Measurements from ENCODE around the gene XPC.

DNA sequence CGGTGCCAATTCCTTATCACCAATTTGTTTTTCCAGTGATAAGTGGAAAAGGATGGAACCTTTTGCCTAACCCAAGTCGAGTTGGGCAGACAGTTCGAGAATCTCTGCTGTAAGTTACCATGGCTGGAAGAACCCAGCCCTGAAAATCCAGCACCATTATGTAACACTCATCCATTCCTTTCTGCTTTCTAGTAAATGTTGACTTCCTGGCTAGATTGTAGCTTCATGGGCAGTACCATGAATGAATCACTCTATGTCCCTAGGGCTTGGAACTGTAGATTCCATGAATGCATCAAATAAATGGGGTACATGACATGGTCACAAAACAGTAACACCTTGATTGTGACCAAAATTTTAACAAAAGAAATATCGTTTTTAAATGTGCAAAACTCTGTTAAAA is 67.7 kb downstream of the XPC start:
- TF ChIP-seq, protein P1, sequence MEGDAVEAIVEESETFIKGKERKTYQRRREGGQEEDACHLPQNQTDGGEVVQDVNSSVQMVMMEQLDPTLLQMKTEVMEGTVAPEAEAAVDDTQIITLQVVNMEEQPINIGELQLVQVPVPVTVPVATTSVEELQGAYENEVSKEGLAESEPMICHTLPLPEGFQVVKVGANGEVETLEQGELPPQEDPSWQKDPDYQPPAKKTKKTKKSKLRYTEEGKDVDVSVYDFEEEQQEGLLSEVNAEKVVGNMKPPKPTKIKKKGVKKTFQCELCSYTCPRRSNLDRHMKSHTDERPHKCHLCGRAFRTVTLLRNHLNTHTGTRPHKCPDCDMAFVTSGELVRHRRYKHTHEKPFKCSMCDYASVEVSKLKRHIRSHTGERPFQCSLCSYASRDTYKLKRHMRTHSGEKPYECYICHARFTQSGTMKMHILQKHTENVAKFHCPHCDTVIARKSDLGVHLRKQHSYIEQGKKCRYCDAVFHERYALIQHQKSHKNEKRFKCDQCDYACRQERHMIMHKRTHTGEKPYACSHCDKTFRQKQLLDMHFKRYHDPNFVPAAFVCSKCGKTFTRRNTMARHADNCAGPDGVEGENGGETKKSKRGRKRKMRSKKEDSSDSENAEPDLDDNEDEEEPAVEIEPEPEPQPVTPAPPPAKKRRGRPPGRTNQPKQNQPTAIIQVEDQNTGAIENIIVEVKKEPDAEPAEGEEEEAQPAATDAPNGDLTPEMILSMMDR (IDR thresholded peaks at IDR 0.05), result no peak
- TF ChIP-seq POLR2AphosphoS5 (IDR thresholded peaks at IDR 0.05) (no peak), POLR2A (IDR thresholded peaks at IDR 0.05) (no peak)
